ENCODE data around the gene WFDC2.

The WFDC2 gene

GRCh38 chr20:45495501-45495941 lies 26.0 kb downstream of the WFDC2 start:
- no peak for TF ChIP-seq CTCF (conservative IDR thresholded peaks at IDR 0.05; ENCODE audit: low read depth, low read length)
- DNase-seq (ENCODE audit: low read depth), result no peak

DNA sequence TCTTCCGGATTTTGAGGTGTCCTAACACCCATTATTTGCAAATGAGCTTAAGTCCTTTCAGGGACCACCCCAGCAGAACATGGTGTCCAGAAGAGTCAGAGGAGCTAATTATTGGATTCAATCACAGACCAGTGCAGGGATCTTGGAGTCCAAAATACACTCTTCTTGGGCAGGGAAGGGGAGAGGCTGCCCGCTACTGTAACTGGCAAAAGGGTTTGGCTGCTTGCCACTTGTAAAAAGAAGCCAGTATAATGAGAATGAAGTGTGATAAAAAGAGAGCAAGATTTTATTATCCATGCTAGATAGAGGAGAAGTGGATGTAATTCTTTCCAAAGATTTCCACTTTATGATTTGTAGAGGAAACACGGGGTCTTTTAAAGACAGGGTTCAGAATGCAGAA lies 26.6 kb downstream of the WFDC2 start:
- DNase-seq (ENCODE audit: low read depth), result no peak
- no peak for TF ChIP-seq CTCF (conservative IDR thresholded peaks at IDR 0.05; ENCODE audit: low read depth, low read length)
- H3K4me3 ChIP-seq (ENCODE audit: low read length), result no peak overlapping the region

More at GRCh38 chr20:45495501-45495941, 26.0 kb downstream of the WFDC2 start:
- H3K4me3 ChIP-seq (ENCODE audit: low read length), result no peak overlapping the region

DNA sequence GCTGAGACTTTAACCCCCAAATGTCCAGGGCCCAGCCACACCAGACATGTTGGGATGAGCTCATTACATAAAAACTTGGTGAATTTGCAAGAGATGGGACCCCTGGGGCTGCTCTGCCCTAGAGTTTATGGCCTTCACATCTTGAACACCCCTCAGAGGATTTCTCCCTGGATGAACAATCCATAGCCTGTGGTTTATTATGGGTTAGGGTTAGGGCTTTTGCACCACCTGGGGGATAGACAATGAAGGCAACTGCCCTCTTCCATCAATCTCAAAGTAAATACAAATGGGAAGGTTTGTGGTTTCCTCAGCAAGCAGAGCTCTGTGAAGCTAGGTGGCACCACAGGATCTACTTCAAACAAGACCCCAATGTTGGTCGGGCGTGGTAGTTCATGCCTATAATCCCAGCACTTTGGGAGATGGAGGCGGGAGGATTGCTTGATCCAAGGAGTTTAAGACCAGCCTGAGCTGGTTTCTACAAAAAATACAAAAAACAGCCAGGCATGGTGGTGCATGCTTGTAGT lies 28.5 kb downstream of the WFDC2 start:
- no peak for DNase-seq (ENCODE audit: low read depth)
- no peak overlapping the region for H3K4me3 ChIP-seq (ENCODE audit: low read length)
- no peak for TF ChIP-seq CTCF (conservative IDR thresholded peaks at IDR 0.05; ENCODE audit: low read depth, low read length)

- DNase-seq (ENCODE audit: low read depth), result no peak
- no peak overlapping the region for H3K4me3 ChIP-seq (ENCODE audit: low read length)
- no peak for TF ChIP-seq CTCF (conservative IDR thresholded peaks at IDR 0.05; ENCODE audit: low read depth, low read length)
Observed at GRCh38 chr20:45500022-45500421, 30.5 kb downstream of the WFDC2 start.

DNA sequence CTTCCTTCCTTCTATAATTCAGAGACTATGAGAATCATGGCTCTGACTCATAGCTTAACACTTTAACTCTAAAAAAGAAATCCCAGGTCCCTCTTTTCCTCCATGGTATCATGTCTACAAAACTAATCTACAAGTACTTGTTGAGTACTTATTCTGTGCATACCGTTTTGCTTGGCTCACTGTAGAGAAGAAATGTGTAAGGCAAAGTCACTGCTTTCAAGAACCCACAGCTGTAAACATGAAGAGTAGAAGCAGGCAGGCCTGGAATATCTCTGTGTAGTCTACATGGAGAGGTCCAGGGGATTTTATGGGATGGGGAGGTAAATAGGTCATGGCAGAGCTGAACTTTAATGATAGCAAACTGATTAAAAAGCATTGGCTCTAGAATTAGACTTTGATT lies 32.0 kb downstream of the WFDC2 start:
- H3K4me3 ChIP-seq (ENCODE audit: low read length), result no peak overlapping the region
- no peak for TF ChIP-seq CTCF (conservative IDR thresholded peaks at IDR 0.05; ENCODE audit: low read depth, low read length)
- DNase-seq (ENCODE audit: low read depth), result no peak

GRCh38 chr20:45502561-45502960 lies 33.0 kb downstream of the WFDC2 start:
- no peak for TF ChIP-seq CTCF (conservative IDR thresholded peaks at IDR 0.05; ENCODE audit: low read depth, low read length)
- no peak for DNase-seq (ENCODE audit: low read depth)
- H3K4me3 ChIP-seq (ENCODE audit: low read length), result no peak overlapping the region

DNA sequence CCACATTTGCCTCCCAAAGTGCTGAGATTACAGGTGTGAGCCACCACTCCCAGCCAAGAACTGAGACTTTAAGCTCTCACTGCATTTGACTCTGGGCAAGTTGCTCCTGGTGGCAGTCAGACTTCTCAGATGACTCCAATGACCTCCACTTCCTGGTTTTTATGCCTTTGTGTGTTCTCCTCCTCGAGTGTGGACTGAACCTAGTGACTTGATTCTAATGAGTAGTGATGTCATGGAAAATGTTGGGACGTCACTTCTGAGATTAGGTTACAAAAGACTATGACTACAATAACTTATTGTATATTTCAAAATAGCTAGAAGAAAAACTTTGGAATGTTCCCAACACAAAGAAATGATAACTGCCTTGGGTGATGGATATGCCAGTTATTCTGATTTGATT lies 33.9 kb downstream of the WFDC2 start:
- DNase-seq (ENCODE audit: low read depth), result no peak
- TF ChIP-seq CTCF (conservative IDR thresholded peaks at IDR 0.05; ENCODE audit: low read depth, low read length), result no peak

More for the DNA sequence above, 33.9 kb downstream of the WFDC2 start:
- H3K4me3 ChIP-seq (ENCODE audit: low read length), result no peak overlapping the region
